ENCODE measurements around the gene DNAH6.

DNAH6 gene

DNA sequence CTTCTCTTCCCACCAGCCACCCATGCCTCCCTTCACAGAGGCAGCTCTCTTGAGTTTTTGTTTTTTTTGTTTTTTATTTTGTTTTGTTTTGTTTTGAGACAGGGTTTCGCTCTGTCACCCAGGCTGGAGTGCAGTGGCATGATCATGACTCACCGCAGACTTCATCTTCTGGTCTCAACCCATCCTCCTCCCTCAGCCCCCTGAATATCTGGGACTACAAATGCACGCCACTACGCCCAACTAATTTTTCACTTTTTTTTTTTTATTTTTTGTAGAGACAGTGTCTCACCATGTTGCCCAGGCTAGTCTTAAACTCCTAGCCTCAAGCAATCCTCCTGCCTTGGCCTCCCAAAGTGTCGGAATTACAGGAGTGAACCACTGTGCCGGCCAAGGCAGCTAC is 203.1 kb downstream of the DNAH6 start:
- Histone ChIP-seq H3K27ac (ENCODE audit: low read length) (no peak overlapping the region), H3K4me2 (ENCODE audit: insufficient read depth, low read length) (no peak overlapping the region), H3K9me3 (ENCODE audit: insufficient read depth, low read length, severe bottlenecking) (no peaks in the 10 kb centered on the region), H3K27me3 (ENCODE audit: insufficient read depth, low read length, poor library complexity) (no peaks in the 10 kb centered on the region), H3K36me3 (ENCODE audit: insufficient read depth, low read length) (no peaks in the 10 kb centered on the region), H3K9ac (ENCODE audit: low read depth, low read length) (no peak overlapping the region), H3K4me3 (ENCODE audit: low read depth in 1 of 2, low read length in 2 of 2) (no peak overlapping the region), H2AFZ (ENCODE audit: low read depth, low read length) (no peak overlapping the region), H4K20me1 (ENCODE audit: insufficient read depth, low read length) (no peaks in the 10 kb centered on the region), H3K79me2 (ENCODE audit: insufficient read depth, low read length) (no peaks in the 10 kb centered on the region), H3K4me1 (ENCODE audit: insufficient read depth, low read length) (no peaks in the 10 kb centered on the region)
- no peak for DNase-seq
- ATAC-seq (ENCODE audit: insufficient read depth, low read depth): no peak
- no peak for TF ChIP-seq CTCF (IDR thresholded peaks at IDR 0.05; ENCODE audit: borderline replicate concordance, extremely low read depth, low read length, poor library complexity, severe bottlenecking)
- TF ChIP-seq EZH2 (IDR thresholded peaks at IDR 0.05; ENCODE audit: borderline replicate concordance, low read depth, low read length, severe bottlenecking): no peak

DNA sequence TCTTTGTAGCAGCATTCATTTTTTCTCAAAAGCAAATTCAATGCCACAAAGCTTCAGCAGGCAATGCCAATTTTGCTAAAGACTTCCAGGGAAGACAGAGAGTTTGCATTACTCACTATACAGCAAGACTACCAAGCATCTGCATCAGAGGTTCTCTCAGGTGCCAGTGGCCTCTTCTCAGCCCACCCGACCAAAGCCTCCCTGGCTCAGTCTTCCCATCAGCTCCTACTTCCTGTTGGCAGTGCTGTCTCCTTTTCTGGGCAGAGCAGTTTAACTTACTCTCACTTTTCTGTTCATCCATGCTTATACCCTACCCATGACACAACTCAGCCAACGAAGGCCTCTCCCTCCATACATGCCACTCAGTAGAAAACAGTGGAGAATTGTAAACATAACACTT is 207.5 kb downstream of the DNAH6 start:
- no peak for DNase-seq

DNA sequence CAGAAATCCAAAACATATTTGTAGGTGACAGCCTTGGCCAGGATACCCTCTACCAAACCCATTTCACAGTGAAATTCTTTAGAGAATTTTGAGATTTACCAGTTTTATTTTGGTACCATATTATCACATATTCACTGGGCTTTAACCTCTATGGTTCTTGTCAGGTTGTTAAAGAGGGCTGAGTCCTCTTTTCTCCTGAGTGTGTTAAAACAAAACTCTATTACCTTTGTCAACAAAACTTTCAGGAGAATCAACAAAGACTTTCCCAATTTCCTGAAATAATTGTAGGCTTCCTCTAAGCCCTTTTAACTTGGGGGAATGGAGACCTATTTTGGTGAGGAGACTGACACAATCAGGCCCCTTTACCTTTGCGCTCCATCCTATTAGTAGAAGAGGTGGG is 209.4 kb downstream of the DNAH6 start:
- Histone ChIP-seq H3K4me2 (ENCODE audit: insufficient read depth, low read length) (no peak overlapping the region), H3K9ac (ENCODE audit: low read depth, low read length) (no peak overlapping the region), H2AFZ (ENCODE audit: low read depth, low read length) (no peak overlapping the region), H3K4me1 (ENCODE audit: insufficient read depth, low read length) (no peaks in the 10 kb centered on the region), H4K20me1 (ENCODE audit: insufficient read depth, low read length) (no peaks in the 10 kb centered on the region), H3K4me3 (ENCODE audit: low read depth in 1 of 2, low read length in 2 of 2) (no peak overlapping the region), H3K27ac (ENCODE audit: low read length) (no peak overlapping the region), H3K27me3 (ENCODE audit: insufficient read depth, low read length, poor library complexity) (no peaks in the 10 kb centered on the region), H3K9me3 (ENCODE audit: insufficient read depth, low read length, severe bottlenecking) (no peaks in the 10 kb centered on the region), H3K79me2 (ENCODE audit: insufficient read depth, low read length) (no peaks in the 10 kb centered on the region), H3K36me3 (ENCODE audit: insufficient read depth, low read length) (no peaks in the 10 kb centered on the region)
- TF ChIP-seq CTCF (IDR thresholded peaks at IDR 0.05; ENCODE audit: borderline replicate concordance, extremely low read depth, low read length, poor library complexity, severe bottlenecking) (no peak), EZH2 (IDR thresholded peaks at IDR 0.05; ENCODE audit: borderline replicate concordance, low read depth, low read length, severe bottlenecking) (no peak)
- ATAC-seq (ENCODE audit: insufficient read depth, low read depth): no peak
- no peak for DNase-seq

More for the DNA sequence above, 207.5 kb downstream of the DNAH6 start:
- Histone ChIP-seq H3K36me3 (ENCODE audit: insufficient read depth, low read length) (no peaks in the 10 kb centered on the region), H3K4me3 (ENCODE audit: low read depth in 1 of 2, low read length in 2 of 2) (no peak overlapping the region), H3K9me3 (ENCODE audit: insufficient read depth, low read length, severe bottlenecking) (no peaks in the 10 kb centered on the region), H4K20me1 (ENCODE audit: insufficient read depth, low read length) (no peaks in the 10 kb centered on the region), H3K79me2 (ENCODE audit: insufficient read depth, low read length) (no peaks in the 10 kb centered on the region), H2AFZ (ENCODE audit: low read depth, low read length) (no peak overlapping the region), H3K27ac (ENCODE audit: low read length) (no peak overlapping the region), H3K27me3 (ENCODE audit: insufficient read depth, low read length, poor library complexity) (no peaks in the 10 kb centered on the region), H3K4me2 (ENCODE audit: insufficient read depth, low read length) (no peak overlapping the region), H3K9ac (ENCODE audit: low read depth, low read length) (no peak overlapping the region), H3K4me1 (ENCODE audit: insufficient read depth, low read length) (no peaks in the 10 kb centered on the region)
- TF ChIP-seq EZH2 (IDR thresholded peaks at IDR 0.05; ENCODE audit: borderline replicate concordance, low read depth, low read length, severe bottlenecking): no peak
- no peak for TF ChIP-seq CTCF (IDR thresholded peaks at IDR 0.05; ENCODE audit: borderline replicate concordance, extremely low read depth, low read length, poor library complexity, severe bottlenecking)
- no peak for ATAC-seq (ENCODE audit: insufficient read depth, low read depth)

GRCh38 chr2:84727315-84727714 is 211.0 kb downstream of the DNAH6 start:
- H2AFZ ChIP-seq (ENCODE audit: low read depth, low read length): no peak overlapping the region
- H3K9me3 ChIP-seq (ENCODE audit: insufficient read depth, low read length, severe bottlenecking): no peaks in the 10 kb centered on the region
- no peaks in the 10 kb centered on the region for H3K36me3 ChIP-seq (ENCODE audit: insufficient read depth, low read length)
- H3K4me3 ChIP-seq (ENCODE audit: low read depth in 1 of 2, low read length in 2 of 2): no peak overlapping the region
- no peaks in the 10 kb centered on the region for H3K79me2 ChIP-seq (ENCODE audit: insufficient read depth, low read length)
- H3K4me1 ChIP-seq (ENCODE audit: insufficient read depth, low read length): no peaks in the 10 kb centered on the region
- H3K4me2 ChIP-seq (ENCODE audit: insufficient read depth, low read length): no peak overlapping the region
- ATAC-seq (ENCODE audit: insufficient read depth, low read depth) (no peak), DNase-seq (no peak)
- no peak for TF ChIP-seq CTCF (IDR thresholded peaks at IDR 0.05; ENCODE audit: borderline replicate concordance, extremely low read depth, low read length, poor library complexity, severe bottlenecking)
- TF ChIP-seq EZH2 (IDR thresholded peaks at IDR 0.05; ENCODE audit: borderline replicate concordance, low read depth, low read length, severe bottlenecking): no peak
- H3K9ac ChIP-seq (ENCODE audit: low read depth, low read length): no peak overlapping the region
- no peaks in the 10 kb centered on the region for H4K20me1 ChIP-seq (ENCODE audit: insufficient read depth, low read length)
- no peaks in the 10 kb centered on the region for H3K27me3 ChIP-seq (ENCODE audit: insufficient read depth, low read length, poor library complexity)
- H3K27ac ChIP-seq (ENCODE audit: low read length): no peak overlapping the region

Data from DND-41 (cell line).